ENCODE results near the gene MRPS2.
"Not testable (repeated sequence)": the region's sequence is repeated elsewhere in the genome, so short reads cannot be mapped to it uniquely, and the experiment has no call there.

Gene MRPS2

DNA sequence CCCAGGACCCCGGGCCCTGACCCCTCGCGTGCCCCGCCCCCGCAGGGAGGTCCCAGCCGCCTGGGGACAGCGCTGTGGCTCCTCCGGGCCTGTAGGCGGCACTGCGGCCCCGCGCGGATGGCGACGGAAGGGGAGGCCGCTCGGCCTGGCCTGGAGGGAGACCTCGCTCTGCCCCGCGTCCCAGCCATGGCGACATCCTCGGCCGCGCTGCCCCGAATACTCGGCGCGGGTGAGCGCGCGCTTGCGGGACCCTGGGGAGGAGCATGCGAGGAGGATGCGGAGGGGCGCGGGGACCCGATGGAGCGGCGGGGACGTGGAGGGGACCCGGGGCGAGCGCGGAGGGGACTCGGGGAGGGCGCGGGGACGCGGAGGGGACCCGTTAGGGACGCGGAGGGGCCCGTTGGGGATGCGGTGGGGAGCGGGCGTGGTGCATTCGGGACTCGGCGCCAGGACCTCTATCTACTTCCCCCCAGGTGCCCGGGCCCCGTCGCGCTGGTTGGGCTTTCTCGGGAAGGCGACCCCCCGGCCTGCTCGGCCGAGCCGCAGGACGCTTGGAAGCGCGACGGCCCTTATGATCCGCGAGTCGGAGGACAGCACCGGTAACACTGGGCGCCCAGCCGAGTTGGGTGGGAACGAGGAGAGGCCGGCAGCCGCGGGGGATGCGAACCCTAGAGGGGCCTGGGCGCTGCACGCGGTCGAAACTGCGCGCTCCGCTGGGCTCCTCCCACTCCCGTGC, at the start of gene MRPS2:
TSS of gene MRPS2 (plus strand) at position 158 of the 736 bp plus-strand sequence. CDS start at position 187, 29 bp downstream.
- peak; percentile 92 for DNase-seq

GRCh38 chr9:135450956-135451355, 49.5 kb upstream of the MRPS2 start:
- DNase-seq = no peak

- DNase-seq = not testable (repeated sequence)
Observed at GRCh38 chr9:135451909-135452308, 48.6 kb upstream of the MRPS2 start.

GRCh38 chr9:135454737-135455136, 45.7 kb upstream of the MRPS2 start:
- no peak for DNase-seq

DNA sequence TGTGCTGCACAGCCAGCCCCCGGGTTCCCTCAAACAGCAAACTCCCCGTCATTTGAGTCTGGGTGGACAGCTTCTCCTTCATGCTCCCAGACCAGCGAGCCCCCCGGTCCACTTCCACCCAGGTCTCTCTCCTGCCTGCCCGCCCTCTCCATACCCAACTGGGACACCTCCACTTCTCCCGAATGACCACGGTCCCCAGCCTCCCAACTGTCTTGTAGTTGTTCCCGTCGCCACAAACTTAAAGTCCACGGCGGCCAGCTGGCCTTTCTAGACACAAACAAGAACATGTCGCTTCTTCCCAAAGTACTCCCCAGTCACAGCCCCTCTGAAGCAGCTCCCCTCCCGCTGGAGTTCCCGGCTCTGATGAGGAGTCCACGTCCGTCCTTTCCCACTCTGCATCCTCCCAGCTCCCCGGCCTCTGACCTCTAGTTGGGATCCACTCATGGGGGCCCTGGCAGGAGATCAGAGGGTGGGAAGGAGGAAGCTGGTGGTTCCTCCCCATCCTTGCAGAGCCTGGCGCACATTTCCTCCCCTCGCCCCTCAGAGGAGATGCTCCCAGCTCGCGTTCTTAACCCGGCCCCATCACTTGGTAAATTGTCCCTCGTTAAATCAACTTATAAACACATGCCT, 45.0 kb upstream of the MRPS2 start:
- no peak for DNase-seq

DNA sequence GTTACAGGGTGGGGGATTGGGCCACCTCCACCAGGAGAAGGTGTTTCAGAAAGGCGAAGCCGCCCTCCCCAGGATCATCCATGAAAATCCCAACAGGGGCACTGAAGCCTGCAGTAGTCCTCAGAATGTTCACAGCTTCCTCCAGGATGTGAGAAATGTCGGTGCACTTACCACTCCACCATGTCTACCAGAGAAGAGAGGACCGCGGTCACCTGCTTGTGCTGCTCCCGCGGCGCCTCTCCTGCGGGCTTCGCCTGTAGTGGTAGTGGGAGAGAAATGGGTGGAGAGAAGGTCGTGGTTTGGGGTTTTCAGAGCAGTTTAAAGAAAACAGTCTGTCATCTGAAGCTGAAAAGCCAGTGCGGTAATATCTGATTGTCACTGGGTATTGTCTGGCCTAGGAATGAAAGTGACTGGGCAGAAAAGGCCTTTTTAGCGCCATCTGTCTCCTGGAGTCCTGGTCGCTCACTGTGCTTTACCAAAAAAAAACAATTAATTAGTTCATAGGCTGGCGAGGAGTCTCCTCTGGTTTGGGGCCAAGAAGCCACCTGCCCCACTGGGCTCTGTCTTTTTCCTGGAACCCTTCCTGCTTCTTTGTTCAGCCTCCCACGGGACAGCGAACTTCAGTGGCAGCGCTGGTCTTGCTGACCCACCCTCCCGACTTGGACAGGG, 43.9 kb upstream of the MRPS2 start:
- no peak for DNase-seq

- DNase-seq = not testable (repeated sequence)
Observed at GRCh38 chr9:135458478-135458877, 42.0 kb upstream of the MRPS2 start.

GRCh38 chr9:135461936-135462335, 38.5 kb upstream of the MRPS2 start:
- no peak for DNase-seq

GRCh38 chr9:135463140-135463539, 37.3 kb upstream of the MRPS2 start:
- DNase-seq = no peak

DNA sequence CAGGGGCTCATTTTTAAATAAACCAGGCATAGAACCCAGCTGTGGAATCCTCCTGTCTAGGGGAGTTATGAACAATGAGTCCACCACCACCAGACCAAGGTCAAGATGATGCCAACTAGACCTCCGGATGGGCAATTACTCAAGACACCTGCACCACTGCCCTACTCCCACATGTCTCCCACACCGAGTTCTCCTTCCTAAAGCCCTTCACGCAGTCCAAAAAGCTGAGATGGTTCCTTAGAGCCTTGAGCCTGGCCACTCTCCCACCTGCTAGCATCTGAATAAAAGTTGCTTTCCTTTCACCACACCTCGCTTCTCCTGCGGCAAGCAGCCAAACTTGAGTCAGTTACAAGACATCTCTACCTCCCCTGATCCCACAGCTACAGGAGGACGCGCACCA, 36.3 kb upstream of the MRPS2 start:
- no peak for DNase-seq

GRCh38 chr9:135468854-135469521, 31.5 kb upstream of the MRPS2 start:
- no peak for DNase-seq

GRCh38 chr9:135471791-135472640, 28.5 kb upstream of the MRPS2 start:
- no peak for DNase-seq

DNA sequence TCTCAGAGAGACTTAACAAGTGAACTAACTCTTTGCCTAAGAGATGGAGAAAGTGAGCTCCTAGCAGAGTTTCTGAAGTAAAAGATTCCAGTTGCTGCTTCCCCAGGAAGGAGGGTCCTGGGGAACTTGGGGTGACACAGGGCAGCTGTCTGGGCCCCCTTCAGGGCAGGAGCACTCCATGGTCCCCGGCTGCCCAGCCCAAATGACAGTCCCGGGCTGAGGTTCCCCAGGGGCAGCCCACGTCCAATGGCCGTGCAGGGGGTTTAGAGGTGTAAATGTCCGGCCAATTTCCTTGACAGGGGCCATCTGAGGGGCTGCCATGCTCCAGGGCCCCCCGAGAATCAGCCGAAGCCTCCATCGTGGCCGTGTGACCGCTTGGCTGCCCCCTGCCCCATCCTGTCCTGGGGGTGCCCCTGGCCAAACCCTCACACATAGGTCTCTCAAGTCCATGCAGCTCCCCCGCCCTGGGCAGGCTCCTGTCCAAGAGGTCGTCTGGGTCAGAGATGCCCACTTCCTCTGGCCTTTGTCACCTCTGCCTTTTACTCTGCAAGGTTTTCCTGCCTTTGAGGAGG, 26.4 kb upstream of the MRPS2 start:
- no peak for DNase-seq

DNA sequence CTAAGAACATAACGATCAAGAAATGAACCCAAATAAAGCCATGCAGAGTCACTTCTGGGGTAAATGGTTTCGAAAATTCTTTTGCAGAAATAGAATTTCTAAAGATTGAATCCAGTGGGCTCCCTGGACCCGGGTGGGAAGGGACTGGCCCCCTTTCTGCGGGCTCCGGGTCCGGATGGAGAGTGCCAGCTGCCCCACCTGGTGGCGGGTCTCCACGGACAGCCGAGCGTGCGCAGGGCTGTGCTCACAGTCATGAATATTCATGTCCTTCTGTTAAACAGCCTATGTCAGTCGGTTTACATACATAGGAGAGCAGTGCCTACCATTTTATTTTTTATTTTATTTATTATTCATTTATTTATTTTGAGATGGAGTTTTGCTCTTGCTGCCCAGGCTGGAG, 25.6 kb upstream of the MRPS2 start:
- DNase-seq = no peak

DNA sequence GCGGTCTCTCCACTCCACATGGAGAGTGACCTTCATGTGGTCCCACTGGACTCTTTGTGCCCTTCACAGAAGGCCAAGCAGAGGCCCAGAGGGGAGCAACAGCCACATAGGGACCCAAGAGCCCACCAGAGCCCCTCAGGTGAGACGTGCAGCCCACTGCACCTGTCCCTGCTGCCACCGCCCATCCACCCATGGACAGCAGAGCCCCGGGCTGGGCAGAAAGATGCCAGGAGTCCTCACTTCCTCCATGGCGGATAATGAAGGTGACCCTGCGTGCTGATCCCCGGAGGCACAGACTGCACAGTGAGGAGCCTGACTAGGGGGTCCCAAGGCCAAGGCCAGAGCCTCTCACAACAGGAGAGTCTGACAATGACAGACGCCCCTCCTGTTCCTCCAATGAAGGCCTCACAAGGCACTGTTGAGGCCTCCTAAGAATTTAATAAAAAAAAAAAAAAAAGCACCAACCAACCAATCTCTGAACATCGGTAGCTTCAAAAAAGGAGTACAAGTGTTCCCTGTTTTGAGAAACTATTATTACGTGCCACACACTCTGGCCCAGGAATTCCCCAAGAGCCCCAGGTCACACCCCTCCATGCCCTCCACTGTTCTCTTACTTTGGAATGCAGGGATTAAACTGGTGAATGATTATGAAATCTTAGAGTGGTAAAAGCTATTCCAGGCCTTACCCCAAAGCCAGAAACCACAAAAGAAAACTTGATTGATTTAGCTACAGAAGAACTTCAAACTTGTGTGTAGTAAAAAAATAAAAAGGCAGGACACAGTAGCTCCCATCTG, 23.7 kb upstream of the MRPS2 start:
- DNase-seq = no peak

- DNase-seq = no peak
Observed at GRCh38 chr9:135478191-135478590, 22.3 kb upstream of the MRPS2 start.

DNA sequence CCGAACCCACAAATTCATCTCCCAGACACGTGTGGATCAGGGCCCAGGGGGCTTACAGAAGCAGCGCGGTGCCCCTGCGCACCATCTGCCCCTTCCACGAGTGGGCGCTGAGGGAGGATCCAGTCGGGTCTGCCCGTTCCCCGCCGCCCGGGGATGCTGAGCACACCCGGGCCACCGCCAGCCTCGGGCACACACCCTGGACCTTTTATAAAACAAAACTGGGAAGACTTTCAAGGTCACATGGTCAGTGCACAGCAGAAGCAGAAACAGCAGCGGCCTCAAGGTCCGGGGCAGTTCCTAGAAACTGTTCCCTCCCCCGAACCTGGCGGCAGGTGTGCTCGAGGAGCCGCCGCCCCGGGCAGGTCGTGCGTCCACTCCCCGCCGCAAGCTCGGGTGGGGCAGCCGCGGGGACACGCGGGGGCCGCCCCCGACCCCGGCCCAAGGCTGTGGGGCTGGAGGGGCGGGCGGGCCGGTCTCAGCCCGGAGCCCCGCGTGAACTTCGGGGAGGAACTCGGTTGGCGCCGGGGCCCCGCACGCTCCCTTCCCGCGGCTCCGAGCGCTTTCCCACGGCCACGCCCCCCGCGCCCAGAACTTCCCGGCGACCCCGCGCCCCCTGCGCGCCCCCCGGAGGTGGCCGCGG, 21.5 kb upstream of the MRPS2 start:
- DNase-seq = no peak

- no peak for DNase-seq
Observed at GRCh38 chr9:135479469-135480052, 20.9 kb upstream of the MRPS2 start, which contains the start of gene PPP1R26. Gene PPP1R26 (plus strand): TSS chr9:135479782. CDS start chr9:135484511, 4,729 bp downstream.

GRCh38 chr9:135480071-135480939, 20.2 kb upstream of the MRPS2 start:
- no peak for DNase-seq

Data from right forelimb (tissue), 1 donor.